CD14-positive monocyte (primary cell): ENCODE results near the gene LIPJ. TPM values are rescaled to one million over a fixed set of nuclear protein-coding genes. Genes with fewer than 3 reads are reported as not detected.

ENCODE experiments used
- DNase-seq, 3 donors: peaks; one replicate each; pipeline ENCODE4 v3.0.0-alpha.2; 2011 to 2022
- H2AFZ ChIP-seq: 2 replicates; pipeline ENCODE4 v1.6.0; 2012; ENCODE audit warnings: mild to moderate bottlenecking, low read depth, low read length, inconsistent platforms; ENCODE audit not compliant: insufficient read depth, poor library complexity, severe bottlenecking
- H3K27ac ChIP-seq, 2 donors: 1 replicate in 1 of 2; 2 replicates in 1 of 2; pipeline ENCODE4 v1.5.1; 2012 to 2013; ENCODE audit warnings: low read length in 2 of 2, control low read depth in 1 of 2, inconsistent platforms in 1 of 2, low read depth in 1 of 2, mild to moderate bottlenecking in 1 of 2
- H3K27me3 ChIP-seq, 2 donors: one replicate each; pipeline versions ENCODE4 v1.6.0 to v1.6.1; 2011 to 2013; ENCODE audit warnings: low read length in 2 of 2; ENCODE audit not compliant: control insufficient read depth in 2 of 2, insufficient read depth in 2 of 2
- H3K36me3 ChIP-seq, 2 donors: replicated peaks in 1 of 2; 1 replicate in 1 of 2; 2 replicates in 1 of 2; pipeline versions ENCODE4 v1.5.1 to v1.6.1; 2012 to 2013; ENCODE audit warnings: low read length in 2 of 2, control low read depth in 1 of 2, inconsistent platforms in 1 of 2, mild to moderate bottlenecking in 1 of 2; ENCODE audit not compliant: insufficient read depth in 2 of 2, control insufficient read depth in 1 of 2
- H3K4me1 ChIP-seq, 2 donors: 1 replicate in 1 of 2; 2 replicates in 1 of 2; pipeline versions ENCODE4 v1.5.1 to v1.6.1; 2012 to 2013; ENCODE audit warnings: low read length in 2 of 2, control low read depth in 1 of 2, inconsistent platforms in 1 of 2, mild to moderate bottlenecking in 1 of 2, moderate library complexity in 1 of 2; ENCODE audit not compliant: insufficient read depth in 2 of 2, control insufficient read depth in 1 of 2
- H3K4me2 ChIP-seq: replicated peaks from 2 replicates; pipeline ENCODE3; 2012; ENCODE audit warnings: low read length, moderate library complexity, mild to moderate bottlenecking; ENCODE audit not compliant: poor library complexity, severe bottlenecking; ENCODE audit errors: extremely low read depth
- H3K4me3 ChIP-seq, 3 experiments: fragments of 200-600 bp in 1 of 3; sonication (generic) in 1 of 3; replicated peaks in 1 of 3; 1 replicate in 2 of 3; 2 replicates in 1 of 3; pipeline ENCODE4 v1.5.1; 2011 to 2013; ENCODE audit warnings: low read length in 3 of 3, mild to moderate bottlenecking in 3 of 3, control low read depth in 2 of 3, low read depth in 2 of 3, inconsistent platforms in 1 of 3, moderate library complexity in 1 of 3
- H3K79me2 ChIP-seq: 2 replicates; pipeline ENCODE4 v1.6.0; 2012; ENCODE audit warnings: mild to moderate bottlenecking, control low read depth, inconsistent platforms, low read length, moderate library complexity; ENCODE audit not compliant: insufficient read depth
- H3K9ac ChIP-seq: 2 replicates; pipeline ENCODE4 v1.6.0; 2017; ENCODE audit warnings: low read length, mild to moderate bottlenecking; ENCODE audit not compliant: insufficient read depth, poor library complexity, severe bottlenecking
- H3K9me3 ChIP-seq, 2 donors: replicated peaks in 1 of 2; 1 replicate in 1 of 2; 2 replicates in 1 of 2; pipeline versions ENCODE4 v1.5.1 to v1.6.1; 2012 to 2013; ENCODE audit warnings: low read length in 2 of 2, control low read depth in 1 of 2; ENCODE audit not compliant: control insufficient read depth in 1 of 2, insufficient read depth in 1 of 2
- H4K20me1 ChIP-seq: 2 replicates; pipeline ENCODE4 v1.6.0; 2012; ENCODE audit warnings: mild to moderate bottlenecking, low read length, control low read depth, moderate library complexity; ENCODE audit not compliant: insufficient read depth
- H3K27ac Mint-ChIP-seq, 7 donors: one replicate each; pipeline ENCODE4 v1.8.0; 2020; ENCODE audit warnings: mild to moderate bottlenecking in 7 of 7, mixed read lengths in 7 of 7, moderate library complexity in 6 of 7, inconsistent platforms in 2 of 7
- H3K27me3 Mint-ChIP-seq, 3 donors: one replicate each; pipeline ENCODE4 v1.8.0; 2021 to 2022; ENCODE audit warnings: low read depth in 3 of 3, mild to moderate bottlenecking in 3 of 3, mixed read lengths in 3 of 3, moderate library complexity in 3 of 3, inconsistent platforms in 1 of 3
- H3K36me3 Mint-ChIP-seq, 2 donors: one replicate each; pipeline ENCODE4 v1.8.0; 2020; ENCODE audit warnings: mixed read lengths in 2 of 2, inconsistent platforms in 1 of 2, mild to moderate bottlenecking in 1 of 2
- H3K4me1 Mint-ChIP-seq: one replicate; pipeline ENCODE4 v1.8.0; 2020; ENCODE audit warnings: mild to moderate bottlenecking, mixed read lengths
- H3K4me3 Mint-ChIP-seq, 2 donors: one replicate each; pipeline ENCODE4 v1.8.0; 2020; ENCODE audit warnings: mild to moderate bottlenecking in 2 of 2, mixed read lengths in 2 of 2, moderate library complexity in 1 of 2
- H3K9me3 Mint-ChIP-seq, 7 donors: one replicate each; pipeline ENCODE4 v1.8.0; 2020 to 2022; ENCODE audit warnings: mixed read lengths in 7 of 7, mild to moderate bottlenecking in 6 of 7, moderate library complexity in 6 of 7, inconsistent platforms in 2 of 7
- CTCF ChIP-seq: fragments of 200-600 bp; IDR thresholded peaks from one replicate; pipeline ENCODE4 v1.8.0; 2022; ENCODE audit warnings: antibody characterized with exemption, mild to moderate bottlenecking
- WGBS: methylation state at CpG from one replicate; pipeline ENCODE4 v1.1.5; 2013; ENCODE audit warnings: missing lambda C conversion rate; ENCODE audit not compliant: insufficient coverage; 5-methylcytosine and 5-hydroxymethylcytosine counted together
- intact Hi-C, 2 donors: fragments of 100-400 bp; cut with micrococcal nuclease; formaldehyde crosslinking; loops; one replicate each; pipeline versions ENCODE4 v1.15.0 to v1.15.1; 2023
- polyA plus RNA-seq, 3 donors: library from polyadenylated mRNA; depleted of rRNA in 1 of 3; unstranded in 2 of 3; stranded (reverse) in 1 of 3; fragments of 300-500 nt in 2 of 3; fragments of >200 nt in 1 of 3; fragmentation: Illumina TruSeq in 2 of 3; gene quantifications; 1 replicate in 2 of 3; 2 replicates in 1 of 3; pipeline ENCODE4 v1.2.3, GENCODE V29; 2012 to 2021

Gene LIPJ
- polyA plus RNA-seq, 3 donors, result 0.04 TPM; not detected in 2

DNA sequence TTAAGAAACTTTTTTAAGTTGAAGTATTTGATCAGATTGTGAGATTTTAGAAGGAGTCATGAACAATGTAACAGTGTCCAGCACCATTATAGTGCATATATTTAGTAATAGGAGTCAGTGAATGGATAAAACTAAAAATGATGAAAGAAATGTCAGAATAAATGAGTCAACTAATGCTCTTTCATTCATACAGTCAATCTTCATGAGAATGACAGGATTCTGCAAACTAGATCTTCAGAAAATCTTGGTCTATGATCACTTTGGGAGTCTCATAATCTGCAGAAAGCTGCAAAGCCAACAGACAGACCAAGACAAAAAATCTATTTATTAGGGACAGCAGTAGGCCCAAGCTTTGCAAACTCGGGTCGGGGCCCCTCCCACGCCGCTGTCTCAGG lies 4.2 kb upstream of the LIPJ start:
- Histone ChIP-seq H3K9me3 (no peaks in the 10 kb centered on the region), H3K27me3 (no peaks in the 10 kb centered on the region), H3K4me3 (peak overlapping the region; percentile 57 to 88 (median 84)), H3K4me1 (peaks cover 7 to 16% of the 10 kb centered on the region in 2 donors), H3K9ac (peak overlapping the region; percentile 94), H2AFZ (peak overlapping the region; percentile 96), H4K20me1 (no peaks in the 10 kb centered on the region), H3K4me2 (peak overlapping the region; percentile 89), H3K27ac (peak overlapping the region; percentile 82 to 91), H3K36me3 (no peaks in the 10 kb centered on the region), H3K79me2 (no peaks in the 10 kb centered on the region)
- WGBS, result 0% methylated on average over 4 of the region's 4 CpGs
- Mint-ChIP-seq H3K4me1 (peaks cover 10% of the 10 kb centered on the region), H3K27me3 (peaks cover 0 to 2% (median 0%) of the 10 kb centered on the region in 3 donors), H3K27ac (no peak overlapping the region), H3K4me3 (peak overlapping the region; percentile 92 to 93), H3K9me3 (peaks cover 0 to 3% (median 0%) of the 10 kb centered on the region in 7 donors), H3K36me3 (no peaks in the 10 kb centered on the region)
- intact Hi-C loops, result no loop called here
- no peak for DNase-seq
- no peak for TF ChIP-seq CTCF

GRCh38 chr10:88582806-88583583 lies 3.6 kb upstream of the LIPJ start, which contains the start of gene RNLS:
RNLS (minus strand) TSS chr10:88583318.
- H3K9me3 ChIP-seq, result no peaks in the 10 kb centered on the region
- peaks cover 10% of the 10 kb centered on the region for H3K4me1 Mint-ChIP-seq
- peak within 1 kb of the TSS; percentile 96 for H2AFZ ChIP-seq
- no peaks in the 10 kb centered on the region for H4K20me1 ChIP-seq
- no peaks in the 10 kb centered on the region for H3K36me3 ChIP-seq
- DNase-seq, result peak; percentile 47 to 66 (median 60)
- H3K27ac ChIP-seq, result peak within 1 kb of the TSS; percentile 82 to 91
- H3K4me1 ChIP-seq, result peaks cover 7 to 16% of the 10 kb centered on the region in 2 donors
- peak within 1 kb of the TSS; percentile 65 to 94 (median 88) for H3K27ac Mint-ChIP-seq
- H3K27me3 ChIP-seq, result no peaks in the 10 kb centered on the region
- H3K4me3 ChIP-seq, result peak within 1 kb of the TSS; percentile 57 to 88 (median 84)
- peak within 1 kb of the TSS; percentile 94 for H3K9ac ChIP-seq
- peaks cover 0 to 3% (median 0%) of the 10 kb centered on the region in 7 donors for H3K9me3 Mint-ChIP-seq
- no peaks in the 10 kb centered on the region for H3K36me3 Mint-ChIP-seq
- H3K27me3 Mint-ChIP-seq, result peaks cover 0 to 2% (median 0%) of the 10 kb centered on the region in 3 donors
- H3K79me2 ChIP-seq, result no peaks in the 10 kb centered on the region
- peak within 1 kb of the TSS; percentile 89 for H3K4me2 ChIP-seq
- TF ChIP-seq CTCF, result peak; percentile 94
- intact Hi-C loops, result no loop called here
- WGBS, result under 1% methylated on average over 59 of the region's 63 CpGs
- H3K4me3 Mint-ChIP-seq, result peak within 1 kb of the TSS; percentile 92 to 93
